HG03460 (cell line): Measurements from ENCODE around the gene MAPK1.
"Not testable (repeated sequence)": the region's sequence is repeated elsewhere in the genome, so short reads cannot be mapped to it uniquely, and the experiment has no call there.

Source experiments
- ATAC-seq: cut with Tn5 transposase; IDR thresholded peaks from one replicate; pipeline ENCODE4 v1.9.1; 2021; ENCODE audit not compliant: unreplicated experiment

MAPK1 gene

DNA sequence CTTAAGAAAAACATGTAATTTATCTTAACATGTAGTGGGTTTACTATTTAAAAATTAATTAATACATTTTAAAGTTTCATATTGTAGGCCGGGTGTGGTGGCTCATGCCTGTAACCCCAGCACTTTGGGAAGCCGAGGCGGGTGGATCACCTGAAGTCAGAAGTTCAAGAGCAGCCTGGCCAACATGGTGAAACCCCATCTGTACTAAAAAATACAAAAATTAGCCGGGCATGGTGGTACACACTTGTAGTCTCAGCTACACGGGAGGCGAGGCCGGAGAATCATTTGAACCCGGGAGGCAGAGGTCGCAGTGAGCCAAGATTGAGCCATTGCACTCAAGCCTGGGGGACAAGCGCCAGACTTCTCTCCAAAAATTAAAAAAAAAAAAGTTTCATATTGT, 73.7 kb downstream of the MAPK1 start:
- ATAC-seq: not testable (repeated sequence)

DNA sequence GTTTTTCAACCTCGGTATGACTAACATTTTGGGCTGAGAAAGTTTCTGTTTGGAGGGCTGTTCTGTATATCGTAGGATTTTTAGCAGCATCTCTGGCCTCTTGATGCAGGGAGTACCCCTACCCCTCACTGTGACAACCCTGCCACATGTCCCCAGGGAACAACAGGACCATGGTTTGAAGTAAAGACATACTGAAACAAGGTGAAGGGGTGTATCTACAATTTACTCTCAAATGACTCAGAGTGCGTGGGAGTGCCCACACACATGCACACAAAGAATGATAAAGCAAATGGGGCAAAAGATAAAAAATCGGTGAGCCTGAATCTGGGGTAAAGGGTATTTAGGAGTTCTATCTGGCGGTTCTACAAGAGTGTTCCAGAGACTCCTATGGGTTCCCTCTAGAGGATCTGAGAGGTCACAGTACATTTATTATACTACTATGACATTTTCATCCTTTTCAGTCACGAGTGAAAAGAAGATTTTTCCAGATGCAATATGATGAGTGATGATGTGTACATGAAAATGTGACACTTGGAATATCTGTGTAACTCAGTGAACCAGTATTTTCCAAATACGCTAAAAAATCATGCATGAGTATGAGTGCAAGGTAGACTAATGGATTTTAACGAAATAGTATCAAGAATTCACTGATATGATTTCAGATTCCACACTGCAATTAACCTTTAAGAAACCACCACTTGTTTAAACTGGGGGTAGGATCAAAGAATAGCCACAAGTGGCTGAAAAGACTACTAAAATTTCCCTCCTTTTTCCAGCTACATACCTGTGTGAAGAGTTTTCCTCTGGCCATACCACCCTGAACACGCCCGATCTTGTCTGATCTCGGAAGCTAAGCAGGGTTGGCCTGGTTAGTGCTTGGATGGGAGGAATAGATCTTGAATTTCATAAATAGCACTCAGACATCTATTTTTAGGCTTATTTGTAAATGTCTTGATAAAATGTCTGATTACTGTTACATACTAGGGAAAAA, 75.5 kb downstream of the MAPK1 start:
- no peak for ATAC-seq

DNA sequence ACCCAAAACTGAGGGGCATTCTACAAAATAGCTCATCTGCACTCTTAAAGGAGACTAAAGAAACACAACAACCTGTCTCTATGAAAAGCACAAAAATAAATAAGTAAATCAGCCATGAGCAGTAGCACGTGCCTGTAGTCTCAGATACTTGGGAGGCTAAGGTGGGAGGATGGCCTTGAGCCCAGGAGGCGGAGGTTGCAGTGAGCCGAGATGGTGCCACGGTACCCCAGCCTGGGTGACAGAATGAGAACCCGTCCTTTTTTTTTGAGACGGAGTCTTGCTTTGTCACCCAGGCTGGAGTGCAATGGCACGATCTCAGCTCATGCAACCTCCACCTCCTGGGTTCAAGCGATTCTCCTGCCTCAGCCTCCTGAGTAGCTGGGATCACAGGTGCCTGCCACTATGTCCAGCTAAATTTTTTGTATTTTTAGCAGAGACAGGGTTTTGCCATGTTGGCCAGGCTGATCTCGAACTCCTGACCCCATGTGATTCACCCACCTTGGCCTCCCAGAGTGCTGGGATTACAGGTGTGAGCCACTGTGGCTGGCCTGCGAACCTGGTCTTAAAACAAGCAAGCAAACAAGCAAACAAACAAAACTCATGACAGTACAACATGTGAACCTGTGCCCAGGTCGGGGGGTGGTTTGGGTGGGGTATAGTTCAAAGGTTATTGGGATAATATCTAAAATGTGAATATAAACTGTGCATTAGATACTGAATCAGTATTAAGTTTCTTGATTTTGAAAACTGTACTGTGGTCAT, 76.4 kb downstream of the MAPK1 start:
- ATAC-seq: not testable (repeated sequence)

GRCh38 chr22:21790359-21790758, 77.1 kb downstream of the MAPK1 start:
- no peak for ATAC-seq

DNA sequence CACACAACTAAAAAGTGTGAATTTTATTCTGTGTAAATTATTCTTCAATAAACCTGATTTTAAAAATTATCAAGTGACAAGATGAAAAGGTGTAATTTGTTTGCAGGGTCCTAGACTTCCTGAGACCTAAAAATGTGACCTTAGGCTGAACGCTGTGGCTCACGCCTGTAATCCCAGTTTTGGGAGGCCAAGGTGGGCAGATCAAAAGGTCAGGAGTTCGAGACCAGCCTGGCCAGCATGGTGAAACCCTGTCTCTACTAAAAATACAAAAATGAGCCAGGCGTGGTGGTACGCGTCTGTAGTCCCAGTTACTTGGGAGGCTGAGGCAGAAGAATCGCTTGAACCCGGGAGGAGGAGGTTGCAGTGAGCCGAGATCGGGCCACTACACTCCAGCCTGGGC, 79.9 kb downstream of the MAPK1 start:
- not testable (repeated sequence) for ATAC-seq

DNA sequence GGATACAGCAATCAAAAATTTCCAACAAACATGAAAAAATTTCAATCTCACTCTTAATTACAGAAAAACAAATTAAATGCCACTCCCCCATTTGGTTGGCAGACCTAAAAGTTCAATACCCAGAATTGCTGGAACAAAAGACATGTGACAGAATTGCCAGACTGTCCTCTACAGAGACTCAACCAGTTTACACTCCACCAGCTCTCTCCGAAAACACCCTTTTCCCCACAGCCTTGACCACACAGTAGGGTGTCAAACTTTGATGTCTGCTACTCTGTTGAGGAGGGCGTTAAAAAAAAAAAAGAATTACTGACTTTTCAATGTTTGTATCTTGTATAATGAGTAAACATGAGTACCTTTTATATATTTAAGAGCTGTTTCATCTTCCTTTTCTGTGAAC, 87.2 kb downstream of the MAPK1 start:
- ATAC-seq: no peak

GRCh38 chr22:21779444-21779843, 88.0 kb downstream of the MAPK1 start:
- ATAC-seq: no peak

DNA sequence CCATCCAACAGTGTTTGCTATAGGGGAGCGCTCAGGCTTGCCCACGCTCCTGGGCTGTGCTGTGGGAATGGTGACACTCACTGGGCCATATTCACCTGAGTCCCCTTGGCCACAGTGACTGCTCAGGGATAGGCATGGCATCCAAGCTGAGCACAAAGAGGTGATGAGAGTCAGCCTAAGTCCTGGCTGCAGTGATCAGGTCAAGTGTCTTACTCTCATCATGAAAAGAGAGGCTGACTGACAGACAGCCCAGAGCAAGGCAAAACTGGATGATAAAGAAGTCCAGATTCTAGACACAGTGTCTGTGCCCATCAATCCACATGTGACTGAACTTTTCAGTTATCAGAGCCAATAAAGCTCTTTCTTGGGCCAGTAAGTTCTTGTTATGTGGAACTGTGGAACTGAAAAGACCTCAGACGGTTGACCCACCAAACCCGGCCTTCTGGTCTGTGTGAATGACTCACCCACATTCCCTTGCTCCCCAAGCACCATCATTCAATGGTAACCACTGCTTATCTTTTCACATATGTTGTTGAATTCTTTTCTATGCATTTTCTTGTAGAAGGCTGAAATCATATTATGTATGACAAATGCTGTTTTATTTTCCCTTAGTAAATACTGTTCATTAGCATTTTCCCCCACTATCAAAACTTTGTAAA, 88.6 kb downstream of the MAPK1 start:
- ATAC-seq: no peak

GRCh38 chr22:21771631-21771976, 95.8 kb downstream of the MAPK1 start:
- ATAC-seq: no peak

DNA sequence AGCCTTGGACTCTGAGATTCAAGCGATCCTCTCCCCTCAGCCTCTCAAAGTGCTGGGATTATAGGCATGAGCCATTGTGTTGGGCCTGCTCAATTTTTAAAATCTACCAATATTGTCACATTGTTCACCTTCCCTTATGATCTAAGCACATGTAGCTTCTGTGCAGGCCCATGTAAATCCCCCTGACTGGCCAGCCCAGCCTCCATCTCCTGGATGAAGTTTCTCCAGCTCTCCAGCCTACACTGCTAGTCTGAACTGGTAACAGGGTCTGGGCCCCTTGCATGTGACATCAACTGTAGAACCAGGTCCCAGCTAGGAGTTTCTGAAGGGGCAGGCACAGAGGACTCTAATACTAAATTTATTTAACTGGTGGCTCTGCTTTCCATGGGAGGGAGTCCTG, 99.0 kb downstream of the MAPK1 start:
- ATAC-seq: no peak

- no peak for ATAC-seq
Measured at GRCh38 chr22:21766691-21767462, 100.6 kb downstream of the MAPK1 start.

DNA sequence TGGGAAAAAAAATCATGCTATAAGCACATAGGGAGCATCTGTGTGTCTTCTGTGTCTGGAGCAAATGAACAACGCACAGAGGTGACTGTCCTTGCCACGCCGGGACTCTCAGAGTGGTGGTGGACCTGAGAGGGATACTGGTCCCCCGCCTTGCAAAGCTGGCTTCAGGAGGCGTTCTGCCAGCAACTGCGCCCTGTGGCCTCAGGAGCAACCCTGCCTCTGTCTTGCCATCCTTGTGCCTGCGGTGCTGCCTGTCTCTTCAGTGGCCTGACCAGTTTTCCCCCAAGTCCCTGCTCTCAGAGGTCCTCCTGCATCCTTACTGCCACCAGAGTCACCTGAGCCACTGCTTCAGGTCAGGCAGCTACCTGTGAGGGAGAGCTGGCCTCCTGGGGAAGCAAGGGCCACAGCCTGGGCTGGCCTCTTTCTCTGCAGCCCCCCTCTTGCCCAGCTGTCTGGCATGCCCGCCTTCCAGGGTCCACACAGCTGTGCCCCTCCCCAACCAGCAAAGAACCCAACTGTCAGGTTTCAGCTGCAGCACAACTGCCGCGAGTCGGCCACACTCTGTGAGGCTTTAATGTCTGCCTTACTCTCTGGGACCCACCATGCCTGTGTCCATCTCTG, 101.4 kb downstream of the MAPK1 start:
- ATAC-seq: no peak

DNA sequence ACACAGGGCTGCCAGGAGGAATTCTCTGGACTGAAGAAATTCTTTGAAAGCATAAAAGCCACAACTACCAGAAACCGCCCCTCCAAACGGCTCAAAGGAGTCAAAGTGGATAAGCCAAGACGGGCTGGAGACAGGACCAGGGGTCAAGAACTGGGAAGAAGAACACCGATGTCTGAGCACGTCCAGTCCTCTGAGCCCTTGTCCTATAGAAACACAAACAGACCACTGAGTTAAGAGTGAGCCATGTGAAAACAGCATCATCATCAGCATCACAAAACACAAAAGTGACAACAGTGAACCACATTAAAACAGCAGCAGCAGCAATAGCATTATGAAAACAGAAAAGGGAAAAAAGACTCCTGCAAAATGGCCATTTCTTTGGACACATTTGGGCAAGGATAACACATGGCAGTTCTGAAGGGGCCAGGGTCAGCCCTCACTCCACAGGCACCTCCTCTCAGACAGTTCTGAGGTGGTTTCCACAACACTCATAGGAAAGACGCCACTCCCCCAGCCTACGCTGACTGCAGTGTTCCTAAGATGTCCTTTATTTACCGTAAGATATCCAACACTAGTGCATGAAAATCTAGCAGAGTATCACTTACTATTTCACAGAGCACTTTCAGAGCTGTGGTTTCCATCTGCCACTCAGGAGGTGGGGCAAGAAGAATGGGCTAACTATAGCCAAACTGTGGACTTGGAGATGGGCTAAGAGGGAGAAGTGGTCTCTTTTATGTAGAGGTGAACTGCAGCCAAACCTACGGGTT, 103.2 kb downstream of the MAPK1 start:
- ATAC-seq: no peak

- ATAC-seq: no peak
Measured at GRCh38 chr22:21762712-21763581, 104.5 kb downstream of the MAPK1 start.

DNA sequence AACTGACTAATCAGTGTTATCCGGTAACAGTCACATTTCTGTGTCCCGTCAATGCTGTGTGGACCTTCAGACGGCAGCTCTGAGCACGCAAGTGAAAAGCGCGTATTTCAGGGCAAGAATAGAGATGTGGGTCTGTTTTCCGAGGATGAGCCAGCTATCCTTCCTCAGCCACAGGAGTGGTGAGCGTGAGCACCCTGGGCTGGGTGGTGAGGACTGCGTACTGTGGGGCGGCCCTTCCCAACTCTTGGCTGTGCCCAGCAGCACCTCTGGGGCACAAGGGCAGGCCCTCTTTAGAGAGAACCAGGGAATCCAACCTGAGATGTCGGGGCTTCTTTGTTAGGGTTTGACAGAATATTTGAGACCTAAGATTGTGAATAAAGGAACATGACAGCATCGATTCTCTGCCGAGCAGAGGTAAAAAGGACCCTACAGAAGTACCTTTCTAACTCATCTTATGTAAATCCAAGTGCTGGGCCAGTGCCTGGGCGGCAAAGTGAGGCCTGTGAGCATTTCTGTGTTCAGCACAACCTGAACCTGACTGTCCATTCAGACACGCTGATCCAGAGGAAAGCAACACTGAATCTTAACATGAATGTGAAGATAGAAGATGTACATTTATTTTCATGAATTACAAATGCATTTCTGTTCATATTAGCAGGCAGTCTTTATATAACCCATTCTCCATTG, 105.3 kb downstream of the MAPK1 start:
- no peak for ATAC-seq

- ATAC-seq: no peak
Measured at GRCh38 chr22:21761086-21761485, 106.4 kb downstream of the MAPK1 start.

DNA sequence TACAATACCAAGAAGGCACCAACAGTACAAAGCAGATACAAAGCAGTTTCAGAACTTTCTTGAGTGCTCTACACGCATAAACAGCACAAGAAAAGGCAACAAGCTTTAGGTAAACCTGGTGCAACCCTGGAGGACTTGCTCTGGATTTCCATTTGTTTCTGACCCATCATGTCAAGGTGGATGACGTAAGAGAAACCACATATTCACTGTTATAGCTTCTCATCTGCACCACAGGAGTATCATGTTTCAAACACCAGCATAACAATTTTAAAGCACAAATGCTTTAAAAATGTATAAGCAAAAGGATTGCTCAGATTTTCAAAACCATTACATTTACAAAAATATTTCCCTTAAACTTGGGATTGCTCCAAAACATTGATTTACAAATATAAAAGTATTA, 106.8 kb downstream of the MAPK1 start:
- ATAC-seq: no peak
